ENCODE data around the gene DHX8.

DHX8 gene

GRCh38 chr17:43524945-43525575 lies 41.3 kb downstream of the DHX8 start:
- DNase-seq (ENCODE audit: low spot score): no peak

GRCh38 chr17:43526886-43527648 lies 43.3 kb downstream of the DHX8 start:
- no peak for DNase-seq (ENCODE audit: low spot score)

DNA sequence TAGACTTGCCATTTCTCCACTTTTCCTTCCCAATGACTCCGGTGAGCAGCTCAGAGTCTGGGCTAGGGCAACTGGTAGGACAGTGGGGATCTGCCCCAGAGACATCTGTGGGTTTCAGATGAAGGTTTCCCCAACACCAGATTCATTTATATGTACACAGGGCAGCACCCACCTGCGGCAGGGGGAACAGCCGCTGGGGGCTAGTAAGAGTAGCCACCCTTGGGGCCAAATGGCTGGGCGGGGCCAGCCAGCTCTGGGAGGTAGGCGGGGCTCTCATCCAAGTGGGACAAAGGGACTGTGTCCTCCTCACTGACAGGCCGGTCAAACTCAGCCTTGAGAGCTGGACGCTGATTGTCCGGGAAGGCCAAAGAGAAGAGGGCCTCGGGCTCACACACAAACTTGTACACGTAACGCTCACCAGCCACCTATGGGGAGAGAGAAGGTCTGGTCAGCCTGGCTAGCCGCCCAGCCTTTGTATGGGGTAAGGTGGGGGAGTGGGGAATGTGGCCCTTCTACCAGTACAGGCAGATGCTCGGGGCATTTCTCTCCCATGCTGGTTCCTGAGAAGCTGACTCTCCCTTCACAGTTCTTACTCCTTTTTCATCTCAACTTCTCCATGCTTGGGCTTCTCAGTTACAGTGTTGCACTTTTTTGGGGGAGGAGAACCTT lies 44.7 kb downstream of the DHX8 start:
- DNase-seq (ENCODE audit: low spot score): no peak

DNA sequence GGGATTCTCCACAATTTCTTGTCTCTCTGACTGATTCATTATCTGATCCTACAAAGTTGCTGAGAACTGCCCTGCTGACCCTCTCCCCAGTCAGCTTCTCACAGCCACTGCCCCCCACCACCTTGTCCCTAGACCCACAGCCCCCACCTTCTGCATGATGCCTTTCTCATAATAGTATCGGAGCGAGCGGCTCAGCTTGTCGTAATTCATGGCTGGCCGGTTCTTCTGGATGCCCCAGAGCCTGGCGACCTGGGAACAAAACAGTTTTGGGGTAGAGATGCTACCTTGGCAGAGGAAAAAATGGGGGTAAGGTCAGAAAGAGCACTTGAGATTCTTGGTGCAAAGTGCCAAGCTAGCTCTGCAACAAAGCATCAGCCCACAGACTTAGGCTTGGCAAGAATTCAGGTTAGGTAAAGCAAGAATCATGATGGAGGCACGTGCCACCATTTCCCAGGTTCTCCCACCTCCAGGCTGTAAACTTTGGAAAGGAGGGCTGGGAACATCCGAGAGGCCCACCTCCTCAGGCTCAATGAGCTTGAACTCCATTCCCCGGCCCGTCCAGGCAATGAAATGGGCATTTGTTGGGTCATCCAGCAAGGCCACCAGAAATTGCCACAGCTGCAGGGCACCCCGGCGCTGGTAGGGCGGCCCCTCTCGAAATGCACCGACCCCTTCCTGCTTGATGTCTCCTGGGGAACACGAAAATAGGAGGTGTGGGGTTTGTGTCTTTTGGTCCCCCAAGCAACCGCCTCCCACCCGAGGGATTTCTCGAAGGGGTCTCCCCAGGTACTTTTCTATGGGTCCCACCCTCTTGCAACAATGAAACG lies 45.4 kb downstream of the DHX8 start:
- DNase-seq (ENCODE audit: low spot score): no peak

- DNase-seq (ENCODE audit: low spot score): no peak
Observed at GRCh38 chr17:43529947-43530287, 46.1 kb downstream of the DHX8 start.

DNA sequence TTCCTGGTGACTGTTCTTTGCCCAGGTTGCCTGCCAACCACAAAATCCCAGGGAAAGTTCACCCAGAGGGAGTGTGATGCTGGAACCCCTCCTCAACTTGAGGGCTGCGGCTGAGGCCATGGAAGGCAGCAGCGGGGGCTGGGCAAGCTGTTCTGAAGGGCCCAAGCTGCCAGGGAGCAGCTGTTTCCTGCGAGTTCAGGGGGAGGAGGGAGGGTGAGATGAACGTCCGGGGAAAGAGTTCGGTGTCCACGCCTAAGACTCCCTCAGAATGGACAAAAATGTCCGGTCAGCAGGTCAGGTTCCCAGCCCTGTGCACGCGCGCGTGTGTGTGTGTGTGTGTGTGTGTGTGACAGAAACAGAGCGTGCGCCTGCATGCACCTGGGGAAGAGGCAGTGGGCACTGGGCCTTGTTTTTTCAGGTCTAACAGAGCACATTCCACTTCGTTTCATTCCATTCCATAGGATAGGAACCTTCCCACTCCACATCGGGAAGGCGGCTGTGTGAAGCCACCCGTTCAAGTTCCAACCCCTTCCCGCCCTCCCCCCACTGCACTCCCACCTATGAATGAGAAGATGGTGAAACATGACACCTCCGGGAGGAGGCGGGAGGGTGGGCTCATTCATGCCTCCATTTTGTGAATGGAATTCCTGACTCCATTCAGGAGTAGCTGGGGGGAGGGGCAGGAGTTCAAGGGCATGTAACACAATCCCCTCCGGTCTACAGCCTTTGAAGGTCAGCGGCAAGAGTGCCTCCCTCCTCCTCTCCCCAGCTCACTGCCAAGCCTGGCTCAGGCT lies 46.7 kb downstream of the DHX8 start:
- DNase-seq (ENCODE audit: low spot score): peak; percentile 77

DNA sequence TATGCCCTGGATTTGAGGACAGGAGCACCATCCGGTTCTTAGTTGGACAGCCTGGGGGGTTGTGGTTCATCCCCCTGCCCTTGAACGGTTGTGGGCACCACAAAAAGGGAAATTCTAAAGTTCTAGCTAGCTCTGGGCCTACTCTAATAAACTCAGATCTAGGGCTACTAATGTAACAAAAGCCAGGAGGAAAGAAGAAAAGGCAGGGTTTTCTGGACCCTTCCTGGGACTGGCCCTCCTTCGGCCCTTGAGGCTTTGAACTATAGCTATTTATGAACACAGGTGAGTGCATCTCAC lies 47.3 kb downstream of the DHX8 start:
- no peak for DNase-seq (ENCODE audit: low spot score)

DNA sequence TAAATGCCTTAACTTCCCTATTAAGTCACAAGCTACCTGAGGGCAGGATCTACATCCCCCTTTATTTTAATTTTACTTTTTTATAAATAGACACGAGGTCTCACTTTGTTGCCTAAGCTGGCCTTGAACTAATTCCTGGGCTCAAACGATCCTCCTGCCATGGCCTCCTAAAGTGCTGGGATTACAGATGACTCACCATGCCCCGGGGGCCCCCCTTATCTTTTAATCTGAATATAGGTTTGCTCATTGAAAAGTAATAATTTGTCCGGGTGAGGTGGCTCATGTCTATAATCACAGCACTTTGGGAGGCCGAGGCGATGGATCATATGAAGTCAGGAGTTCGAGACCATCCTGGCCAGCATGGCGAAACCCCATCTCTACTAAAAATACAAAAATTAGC lies 48.2 kb downstream of the DHX8 start:
- DNase-seq (ENCODE audit: low spot score): no peak

- DNase-seq (ENCODE audit: low spot score): no peak
Observed at GRCh38 chr17:43532581-43532980, 48.8 kb downstream of the DHX8 start.

- DNase-seq (ENCODE audit: low spot score): no peak
Observed at GRCh38 chr17:43533699-43534098, 49.9 kb downstream of the DHX8 start.

- no peak for DNase-seq (ENCODE audit: low spot score)
Observed at GRCh38 chr17:43534909-43535308, 51.1 kb downstream of the DHX8 start.

DNA sequence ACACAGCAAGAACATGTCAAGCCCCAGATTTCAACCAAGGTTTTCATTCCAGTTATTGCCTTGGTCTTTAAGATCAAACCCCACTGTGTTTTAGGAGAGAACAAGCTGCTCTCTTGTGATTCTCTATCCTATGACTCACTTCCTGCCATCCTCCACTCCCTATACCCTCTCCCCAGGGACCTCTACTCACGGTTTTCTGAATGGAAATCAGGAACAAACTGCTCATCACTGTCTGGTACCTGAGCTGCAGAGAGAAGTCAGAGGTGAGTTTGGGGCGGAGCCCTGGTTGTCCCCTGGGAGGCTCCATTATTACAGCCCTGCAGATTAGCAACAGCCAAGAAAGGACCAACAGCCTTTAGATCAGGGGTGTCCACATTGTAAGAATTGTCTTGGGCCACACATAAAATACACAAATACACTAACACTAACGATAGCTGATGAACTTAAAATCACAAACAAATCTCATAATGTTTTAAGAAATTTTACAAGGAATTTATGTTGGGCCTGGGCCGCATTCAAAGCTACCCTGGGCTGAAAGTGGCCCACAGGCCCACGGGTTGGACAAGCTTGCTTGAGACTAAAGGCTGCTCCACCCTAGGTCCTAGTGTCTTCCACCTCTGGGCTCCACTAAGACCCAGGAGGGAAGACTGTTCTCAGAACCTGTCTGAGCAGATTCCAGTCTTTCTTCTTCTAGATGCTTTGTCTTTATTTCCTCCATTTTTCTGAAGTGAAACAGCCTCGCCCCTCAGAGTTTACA lies 52.6 kb downstream of the DHX8 start:
- DNase-seq (ENCODE audit: low spot score): no peak

GRCh38 chr17:43540821-43541674 lies 57.3 kb downstream of the DHX8 start:
- DNase-seq (ENCODE audit: low spot score): peak; percentile 27

GRCh38 chr17:43542859-43543258 lies 59.1 kb downstream of the DHX8 start:
- no peak for DNase-seq (ENCODE audit: low spot score)

GRCh38 chr17:43543300-43543699 lies 59.5 kb downstream of the DHX8 start:
- no peak for DNase-seq (ENCODE audit: low spot score)

- no peak for DNase-seq (ENCODE audit: low spot score)
Observed at GRCh38 chr17:43543771-43544575, 60.2 kb downstream of the DHX8 start.

- DNase-seq (ENCODE audit: low spot score): no peak
Observed at GRCh38 chr17:43545383-43545632, 61.5 kb downstream of the DHX8 start.

GRCh38 chr17:43546319-43547188 lies 62.8 kb downstream of the DHX8 start, which contains the start of gene ETV4:
TSS of gene ETV4 (minus strand) at chr17:43546340. CDS start at chr17:43545617, 723 bp downstream.
- DNase-seq (ENCODE audit: low spot score): peak; percentile 98

DNA sequence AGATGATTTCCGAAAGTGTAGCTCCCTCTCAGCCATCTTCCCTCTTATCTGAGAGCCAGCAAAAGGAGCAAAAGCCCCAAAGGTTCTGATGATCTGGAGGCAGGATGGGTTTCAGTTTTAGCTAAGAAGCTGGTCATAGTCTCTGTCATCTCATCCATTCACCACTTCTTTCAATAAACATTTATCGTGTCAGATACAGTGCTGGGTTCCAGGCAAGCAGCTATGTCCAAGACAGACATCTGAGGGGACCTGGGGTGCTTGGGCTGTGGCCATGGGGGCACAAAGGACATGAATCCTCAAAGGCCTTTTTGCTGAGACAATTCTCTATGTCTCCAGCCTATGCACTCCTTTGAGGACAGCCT lies 63.4 kb downstream of the DHX8 start:
- DNase-seq (ENCODE audit: low spot score): no peak
